VCaP (cell line): ENCODE measurements around the gene TRAFD1.

Experiments
- H3K27ac ChIP-seq: fragments of 450-650 bp; 2 replicates; pipeline ENCODE4 v1.5.1; 2017
- CTCF ChIP-seq: fragments of 450-650 bp; conservative IDR thresholded peaks from 2 replicates; pipeline ENCODE4 v1.5.1; 2017; ENCODE audit warnings: mild to moderate bottlenecking, moderate library complexity

Gene TRAFD1

GRCh38 chr12:112122823-112123690 lies 2.3 kb upstream of the TRAFD1 start:
- no peak overlapping the region for H3K27ac ChIP-seq
- no peak for TF ChIP-seq CTCF

GRCh38 chr12:112124918-112125249 lies 476 bp upstream of the TRAFD1 start:
- TF ChIP-seq CTCF, result no peak
- H3K27ac ChIP-seq, result peak overlapping the region; percentile 82; the same call in 1 of the 2 replicates

- no peak for TF ChIP-seq CTCF
- peak overlapping the region; percentile 82 for H3K27ac ChIP-seq
Observed at GRCh38 chr12:112126000-112126438, 659 bp downstream of the TRAFD1 start.

GRCh38 chr12:112126911-112127310 lies 1.6 kb downstream of the TRAFD1 start:
- no peak for TF ChIP-seq CTCF
- no peak overlapping the region for H3K27ac ChIP-seq

- H3K27ac ChIP-seq, result peak overlapping the region; percentile 40
- TF ChIP-seq CTCF, result no peak
Observed at GRCh38 chr12:112130441-112130998, 5.2 kb downstream of the TRAFD1 start.

GRCh38 chr12:112131686-112132085 lies 6.3 kb downstream of the TRAFD1 start:
- no peak for TF ChIP-seq CTCF
- no peak overlapping the region for H3K27ac ChIP-seq

- no peak for TF ChIP-seq CTCF
- H3K27ac ChIP-seq, result no peak overlapping the region
Observed at GRCh38 chr12:112133418-112133817, 8.1 kb downstream of the TRAFD1 start.
